Lower lobe of right lung (tissue), 2 donors: ENCODE measurements around the gene BRD3OS. TPM values are rescaled to one million over a fixed set of nuclear protein-coding genes. Genes with fewer than 3 reads are reported as not detected.
A peak's percentile ranks its signal among the peaks of the same experiment; 100 is the strongest.

Experiments
- ATAC-seq, 2 donors: fragments of 200-7000 bp; cut with Tn5 transposase; one replicate each; pipeline ENCODE4 v1.9.1; 2020 to 2022; ENCODE audit warnings: mild to moderate bottlenecking in 2 of 2, moderate library complexity in 2 of 2
- DNase-seq: peaks from one replicate; pipeline ENCODE4 v3.0.0-alpha.2; 2020
- H3K27ac ChIP-seq: fragments of 200-600 bp; one replicate; pipeline ENCODE4 v1.8.0; 2022
- H3K27me3 ChIP-seq: fragments of 200-600 bp; one replicate; pipeline ENCODE4 v1.8.0; 2022; ENCODE audit warnings: low read depth
- H3K36me3 ChIP-seq: fragments of 200-600 bp; one replicate; pipeline ENCODE4 v1.8.0; 2022; ENCODE audit warnings: mild to moderate bottlenecking
- H3K4me1 ChIP-seq: fragments of 200-600 bp; one replicate; pipeline ENCODE4 v1.8.0; 2022
- H3K4me3 ChIP-seq: fragments of 200-600 bp; one replicate; pipeline ENCODE4 v1.8.0; 2022; ENCODE audit warnings: mild to moderate bottlenecking
- H3K9me3 ChIP-seq: fragments of 200-600 bp; one replicate; pipeline ENCODE4 v1.8.0; 2022
- intact Hi-C: fragments of 100-400 bp; cut with DNase I; formaldehyde crosslinking; loops from one replicate; pipeline ENCODE4 v1.11.0; 2022
- total RNA-seq: library from RNA; stranded (reverse); fragmentation: NEBNext Ultra II Directional; extraction: Animal tissue kit (Norgen Biotek cat#: 25700); gene quantifications from one replicate; pipeline ENCODE4 v1.2.1, GENCODE V29; 2021
- TF ChIP-seq, protein P1 (sequence below): fragments of 200-600 bp; IDR thresholded peaks from one replicate; pipeline ENCODE4 v1.8.0; 2022; ENCODE audit warnings: antibody characterized with exemption, mild to moderate bottlenecking
- donor health status: DM: no; HTN: yes; CAD: no; lungs with severe emphysema.

Gene BRD3OS
- total RNA-seq, 1 donor from 2014 or later: 15.6 TPM

DNA sequence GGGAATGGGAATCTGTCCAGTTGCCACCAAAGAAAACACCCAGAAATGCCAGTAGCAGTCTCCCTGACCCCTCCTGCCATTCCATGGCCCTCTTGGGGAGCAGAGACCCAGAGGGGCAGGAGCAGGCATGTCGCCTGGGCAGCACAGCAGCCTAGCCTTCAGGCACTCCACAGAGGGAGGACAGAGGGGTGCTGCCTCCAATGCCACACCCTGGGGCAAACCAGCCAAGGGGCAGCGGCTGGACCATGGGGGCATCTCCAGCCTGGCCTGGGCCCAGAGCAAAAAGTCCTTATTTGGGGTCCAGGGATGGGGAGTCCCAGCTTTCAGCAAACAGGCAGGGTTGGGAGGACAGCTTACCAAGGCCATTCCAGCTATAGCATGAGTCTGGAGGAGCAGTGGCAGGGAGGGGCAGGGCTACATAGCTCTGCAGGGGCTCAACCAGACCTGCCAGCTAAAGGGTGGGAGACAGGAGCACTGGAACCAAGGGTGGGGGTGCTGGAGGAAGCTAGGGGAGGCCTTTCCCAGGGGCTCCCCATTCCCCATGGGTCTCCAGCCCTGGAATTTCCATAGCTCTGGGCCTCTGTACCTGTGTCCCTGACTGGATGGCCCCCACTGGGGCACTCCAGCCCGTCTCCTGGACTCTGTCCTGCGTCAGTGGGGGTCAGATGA is 35.9 kb downstream of the BRD3OS start:
- ATAC-seq (no peak), DNase-seq (no peak)
- Histone ChIP-seq H3K27ac (no peak overlapping the region), H3K36me3 (no peaks in the 10 kb centered on the region), H3K4me1 (peaks cover 95% of the 10 kb centered on the region), H3K9me3 (no peaks in the 10 kb centered on the region), H3K27me3 (no peaks in the 10 kb centered on the region), H3K4me3 (no peak overlapping the region)
- TF ChIP-seq, protein P1, sequence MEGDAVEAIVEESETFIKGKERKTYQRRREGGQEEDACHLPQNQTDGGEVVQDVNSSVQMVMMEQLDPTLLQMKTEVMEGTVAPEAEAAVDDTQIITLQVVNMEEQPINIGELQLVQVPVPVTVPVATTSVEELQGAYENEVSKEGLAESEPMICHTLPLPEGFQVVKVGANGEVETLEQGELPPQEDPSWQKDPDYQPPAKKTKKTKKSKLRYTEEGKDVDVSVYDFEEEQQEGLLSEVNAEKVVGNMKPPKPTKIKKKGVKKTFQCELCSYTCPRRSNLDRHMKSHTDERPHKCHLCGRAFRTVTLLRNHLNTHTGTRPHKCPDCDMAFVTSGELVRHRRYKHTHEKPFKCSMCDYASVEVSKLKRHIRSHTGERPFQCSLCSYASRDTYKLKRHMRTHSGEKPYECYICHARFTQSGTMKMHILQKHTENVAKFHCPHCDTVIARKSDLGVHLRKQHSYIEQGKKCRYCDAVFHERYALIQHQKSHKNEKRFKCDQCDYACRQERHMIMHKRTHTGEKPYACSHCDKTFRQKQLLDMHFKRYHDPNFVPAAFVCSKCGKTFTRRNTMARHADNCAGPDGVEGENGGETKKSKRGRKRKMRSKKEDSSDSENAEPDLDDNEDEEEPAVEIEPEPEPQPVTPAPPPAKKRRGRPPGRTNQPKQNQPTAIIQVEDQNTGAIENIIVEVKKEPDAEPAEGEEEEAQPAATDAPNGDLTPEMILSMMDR: no peak
- intact Hi-C loops: no loop called here

DNA sequence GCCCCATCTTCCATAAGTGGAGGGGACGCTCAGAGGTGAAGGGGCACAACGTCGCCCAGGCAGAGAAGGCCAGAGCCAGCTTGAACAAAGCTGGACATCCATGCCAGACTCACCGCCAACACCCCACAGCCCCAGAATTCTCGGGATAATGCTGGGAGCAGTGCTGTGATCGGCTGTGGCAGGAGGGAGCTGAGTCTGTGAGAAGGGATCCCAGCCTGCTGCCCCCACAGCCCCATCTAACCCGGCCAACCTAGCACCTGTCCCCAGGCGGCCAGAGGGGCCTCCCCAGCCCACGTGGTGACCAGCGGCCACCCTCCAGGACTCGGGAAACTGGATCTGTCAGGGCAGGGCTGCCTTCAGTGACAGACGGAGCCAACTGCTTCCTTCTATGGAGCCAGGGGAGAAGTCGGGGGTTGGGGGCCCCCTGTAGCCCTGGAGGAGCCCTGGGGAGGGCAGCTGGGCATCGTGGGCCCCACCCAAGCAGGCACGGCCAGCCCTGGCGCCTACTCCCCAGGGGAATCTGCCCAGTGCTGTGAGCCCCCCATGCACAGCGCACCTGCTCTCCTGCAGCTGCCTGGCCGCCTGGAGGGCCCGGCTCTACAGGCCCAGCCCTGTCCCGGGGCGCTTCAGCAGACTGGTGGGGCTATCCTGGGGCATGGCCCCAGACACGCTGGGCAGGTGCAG is 36.5 kb downstream of the BRD3OS start:
- Histone ChIP-seq H3K9me3 (no peaks in the 10 kb centered on the region), H3K27ac (no peak overlapping the region), H3K36me3 (no peaks in the 10 kb centered on the region), H3K4me3 (no peak overlapping the region), H3K4me1 (peaks cover 95% of the 10 kb centered on the region), H3K27me3 (no peaks in the 10 kb centered on the region)
- no peak for ATAC-seq
- intact Hi-C loops: no loop called here
- peak; percentile 49 for DNase-seq
- TF ChIP-seq, protein P1: no peak

DNA sequence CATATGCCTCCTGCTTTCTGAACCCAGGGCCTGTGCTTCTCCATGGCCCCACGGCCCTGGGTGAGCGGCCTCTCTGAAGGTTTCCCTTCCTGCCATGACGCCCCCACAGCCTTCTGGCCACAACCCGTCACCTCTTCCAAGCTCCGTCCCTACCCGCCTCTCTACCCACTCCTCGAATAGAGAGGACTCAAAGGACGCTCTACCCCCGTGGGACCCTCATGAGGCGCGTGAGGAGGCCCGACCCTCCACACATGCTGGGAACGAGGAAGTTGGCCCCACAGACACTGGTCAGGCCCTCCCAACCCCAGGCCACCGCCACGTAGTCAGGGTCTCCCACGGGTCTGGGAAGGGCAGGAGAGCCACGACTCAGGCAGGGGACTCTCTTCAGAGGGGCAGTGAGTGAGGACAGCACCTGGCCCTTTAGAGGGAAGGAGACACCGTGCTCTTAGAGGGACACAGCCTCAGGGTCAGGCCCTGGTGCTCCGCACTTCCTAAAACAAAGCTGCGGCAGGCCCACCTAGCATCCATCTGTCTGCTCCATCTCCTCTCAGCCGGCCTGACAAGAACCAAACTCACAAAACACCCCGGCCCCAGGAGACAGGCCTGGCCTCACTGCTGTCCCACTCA is 37.3 kb downstream of the BRD3OS start:
- Histone ChIP-seq H3K4me1 (peaks cover 88% of the 10 kb centered on the region), H3K27ac (no peak overlapping the region)
- intact Hi-C loops: no loop called here

DNA sequence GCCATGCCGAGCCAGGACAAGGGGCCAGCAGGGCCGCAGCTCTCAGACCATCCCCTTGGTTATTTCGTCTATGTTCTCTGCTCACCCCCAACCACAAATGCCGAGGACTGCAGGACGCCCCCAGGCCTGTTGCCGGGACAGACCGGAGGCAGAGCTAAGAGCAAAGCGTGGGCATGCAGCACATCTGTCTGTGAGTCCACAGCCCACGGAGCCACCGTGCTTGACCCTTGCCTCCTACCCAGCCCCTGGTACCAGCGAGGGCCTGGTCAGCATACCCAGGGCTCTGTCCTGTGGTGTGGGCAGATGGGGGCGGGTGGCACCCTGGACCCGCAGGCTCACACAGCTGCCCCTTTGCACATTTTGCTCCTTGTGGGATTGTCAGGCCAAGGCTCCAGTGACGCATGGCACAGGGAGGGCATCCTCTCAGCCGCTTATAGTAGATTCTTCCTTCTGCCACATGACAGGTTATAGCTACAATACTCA is 37.8 kb downstream of the BRD3OS start:
- DNase-seq (peak; percentile 47), ATAC-seq (no peak)
- no peak overlapping the region for H3K4me3 ChIP-seq
- TF ChIP-seq, protein P1: no peak
- no peaks in the 10 kb centered on the region for H3K36me3 ChIP-seq
- intact Hi-C loops: no loop called here
- peaks cover 83% of the 10 kb centered on the region for H3K4me1 ChIP-seq
- H3K27me3 ChIP-seq: no peaks in the 10 kb centered on the region
- no peak overlapping the region for H3K27ac ChIP-seq
- no peaks in the 10 kb centered on the region for H3K9me3 ChIP-seq

More for the DNA sequence above, 37.3 kb downstream of the BRD3OS start:
- no peaks in the 10 kb centered on the region for H3K9me3 ChIP-seq
- no peak for ATAC-seq
- no peak overlapping the region for H3K4me3 ChIP-seq
- no peaks in the 10 kb centered on the region for H3K27me3 ChIP-seq
- TF ChIP-seq, protein P1: no peak
- no peaks in the 10 kb centered on the region for H3K36me3 ChIP-seq
- no peak for DNase-seq

DNA sequence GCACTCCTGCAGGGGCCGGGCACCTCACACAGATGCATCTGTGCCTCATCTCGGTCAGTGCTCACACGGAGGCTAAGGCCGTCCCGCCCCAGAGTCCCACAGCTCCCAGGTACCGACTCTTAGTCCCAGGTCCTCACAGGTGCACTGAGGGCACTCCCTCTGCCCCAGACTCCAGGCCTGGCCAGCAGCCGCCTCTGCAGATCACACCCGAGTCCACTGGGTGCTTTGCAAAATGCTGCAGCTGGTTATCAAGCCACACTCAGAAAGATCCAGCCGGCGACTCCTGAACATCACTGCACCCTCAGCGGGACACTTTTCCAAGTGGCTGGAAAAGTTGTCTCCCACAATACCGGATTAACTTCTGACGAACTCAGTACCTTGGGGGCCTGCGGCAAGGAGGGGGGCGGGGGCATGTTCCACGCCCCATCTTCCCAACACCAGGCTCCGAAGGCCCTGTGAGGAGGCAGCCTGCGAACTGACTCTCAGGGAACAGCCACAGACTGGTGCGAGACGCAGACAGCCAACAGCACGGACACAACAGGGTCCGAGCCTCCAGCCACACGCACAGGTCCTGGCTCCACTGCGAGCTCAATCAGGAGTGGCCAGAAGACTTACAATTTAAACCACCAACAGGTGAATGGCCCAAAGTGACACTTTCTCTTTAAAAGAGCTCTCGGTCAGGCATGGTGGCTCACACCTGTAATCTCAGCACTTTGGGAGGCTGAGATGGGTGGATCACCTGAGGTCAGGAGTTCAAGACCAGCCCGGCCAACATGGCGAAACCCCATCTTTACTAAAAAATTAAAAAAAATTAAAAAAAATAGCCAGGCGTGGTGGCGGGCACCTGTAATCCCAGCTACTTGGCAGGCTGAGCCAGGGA is 38.5 kb downstream of the BRD3OS start:
- intact Hi-C loops: no loop called here
- Histone ChIP-seq H3K36me3 (no peaks in the 10 kb centered on the region), H3K4me1 (peaks cover 78% of the 10 kb centered on the region), H3K27ac (no peak overlapping the region), H3K27me3 (no peaks in the 10 kb centered on the region), H3K9me3 (no peaks in the 10 kb centered on the region), H3K4me3 (no peak overlapping the region)
- ATAC-seq (no peak), DNase-seq (no peak)
- TF ChIP-seq, protein P1: no peak
